Stimulated activated CD8-positive, alpha-beta memory T cell treated with anti-CD3 and anti-CD28 coated beads, Interleukin-7, amount 100 ng/mL, for 24 hours (primary cell): ENCODE results near the gene TIMM23.
"Not testable (repeated sequence)": the region's sequence is repeated elsewhere in the genome, so short reads cannot be mapped to it uniquely, and the experiment has no call there.

Experiments used
- DNase-seq: peaks from one replicate; pipeline ENCODE4 v3.0.0-alpha.2; 2020; ENCODE audit warnings: low read depth

The TIMM23 gene

DNA sequence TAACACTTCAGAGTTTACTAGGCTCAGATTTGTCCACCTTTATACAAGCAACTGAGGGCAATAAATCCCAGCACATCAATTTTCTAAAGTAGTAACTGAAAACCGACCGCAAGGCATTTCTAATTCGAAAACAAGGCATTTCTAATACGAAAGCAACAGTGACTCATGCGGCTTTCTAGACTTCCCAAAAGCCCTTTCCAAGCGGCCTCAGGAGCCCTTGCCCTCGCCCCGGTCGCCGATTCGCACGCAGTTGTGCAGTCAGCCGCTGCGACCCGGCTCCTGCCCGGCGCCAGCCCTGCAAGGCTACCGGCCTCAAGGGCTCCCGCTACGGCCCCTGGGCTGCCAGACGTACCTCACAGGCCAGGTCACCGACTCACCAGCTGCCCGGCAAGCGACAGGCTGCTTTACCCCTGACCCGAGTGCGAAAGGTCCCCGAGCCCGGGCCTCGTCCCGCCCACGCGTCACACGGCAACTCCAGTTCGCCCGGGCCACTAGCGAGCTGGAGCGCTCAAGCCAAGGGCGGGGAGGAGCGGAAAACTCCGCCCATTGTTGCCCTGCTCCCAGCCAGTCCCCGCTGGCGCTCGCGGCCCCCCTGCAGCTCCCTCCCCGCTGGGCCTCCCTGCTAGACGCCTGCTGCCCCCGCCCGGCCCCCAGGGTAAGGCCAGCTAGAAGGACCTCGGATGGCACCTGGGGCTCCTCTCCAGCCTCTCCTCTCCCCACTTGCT is 50.9 kb downstream of the TIMM23 start:
- DNase-seq = peak; percentile 56

DNA sequence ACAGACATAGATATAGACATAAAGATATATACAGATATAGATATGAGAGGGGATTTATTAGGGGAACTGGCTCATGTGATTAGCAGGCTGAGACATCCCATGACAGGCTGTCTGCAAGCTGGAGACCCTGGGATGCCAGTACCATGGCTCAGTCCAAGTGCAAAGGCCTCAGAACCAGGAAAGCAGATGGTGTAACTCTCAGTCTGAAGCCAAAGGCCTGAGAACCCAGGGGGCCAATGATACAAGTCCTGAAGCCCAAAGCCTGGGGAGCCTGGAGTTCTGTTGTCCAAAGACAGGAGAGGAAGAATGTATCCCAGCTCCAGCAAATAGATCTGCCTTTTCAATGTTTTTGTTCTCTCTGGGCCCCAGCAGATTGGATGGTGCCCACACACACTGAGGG is 52.7 kb downstream of the TIMM23 start:
- no peak for DNase-seq

DNA sequence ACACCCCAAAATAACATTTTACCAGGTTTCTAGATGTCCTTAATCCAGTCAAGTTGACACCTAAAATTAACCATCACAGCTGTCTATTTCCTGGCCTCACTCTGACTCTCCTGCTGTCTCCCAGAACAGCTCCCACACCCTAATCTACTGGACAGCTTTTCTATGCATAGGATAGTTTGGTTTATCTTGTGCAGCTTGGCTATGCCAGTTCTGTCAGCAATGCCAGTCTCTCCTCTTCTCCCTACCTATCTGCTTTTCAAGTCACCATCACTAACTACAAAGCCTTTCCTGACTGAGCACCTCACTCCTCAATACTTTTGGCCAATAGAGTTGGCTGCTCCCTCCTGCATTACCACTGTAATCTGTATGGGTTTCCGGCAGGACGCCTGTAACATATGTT is 53.1 kb downstream of the TIMM23 start:
- DNase-seq = no peak

DNA sequence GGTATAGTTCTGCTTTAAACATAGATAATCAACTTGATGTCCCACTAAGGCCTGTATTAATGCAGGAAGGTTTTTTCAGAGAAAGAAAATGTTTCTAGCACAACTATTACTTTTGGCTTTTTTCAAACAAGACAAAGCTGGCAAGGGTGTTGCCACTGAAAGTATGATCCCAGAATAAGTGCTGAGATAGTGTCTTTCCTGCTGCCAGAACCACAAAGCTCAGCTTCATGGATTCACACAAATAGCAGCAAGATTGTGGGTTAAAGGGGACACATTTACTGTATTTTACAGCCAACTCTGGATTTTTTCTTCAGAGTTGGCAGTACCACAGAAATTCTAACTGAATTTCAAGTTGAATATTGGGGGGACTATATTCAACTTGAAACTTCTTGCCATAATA is 53.8 kb downstream of the TIMM23 start:
- DNase-seq = no peak

DNA sequence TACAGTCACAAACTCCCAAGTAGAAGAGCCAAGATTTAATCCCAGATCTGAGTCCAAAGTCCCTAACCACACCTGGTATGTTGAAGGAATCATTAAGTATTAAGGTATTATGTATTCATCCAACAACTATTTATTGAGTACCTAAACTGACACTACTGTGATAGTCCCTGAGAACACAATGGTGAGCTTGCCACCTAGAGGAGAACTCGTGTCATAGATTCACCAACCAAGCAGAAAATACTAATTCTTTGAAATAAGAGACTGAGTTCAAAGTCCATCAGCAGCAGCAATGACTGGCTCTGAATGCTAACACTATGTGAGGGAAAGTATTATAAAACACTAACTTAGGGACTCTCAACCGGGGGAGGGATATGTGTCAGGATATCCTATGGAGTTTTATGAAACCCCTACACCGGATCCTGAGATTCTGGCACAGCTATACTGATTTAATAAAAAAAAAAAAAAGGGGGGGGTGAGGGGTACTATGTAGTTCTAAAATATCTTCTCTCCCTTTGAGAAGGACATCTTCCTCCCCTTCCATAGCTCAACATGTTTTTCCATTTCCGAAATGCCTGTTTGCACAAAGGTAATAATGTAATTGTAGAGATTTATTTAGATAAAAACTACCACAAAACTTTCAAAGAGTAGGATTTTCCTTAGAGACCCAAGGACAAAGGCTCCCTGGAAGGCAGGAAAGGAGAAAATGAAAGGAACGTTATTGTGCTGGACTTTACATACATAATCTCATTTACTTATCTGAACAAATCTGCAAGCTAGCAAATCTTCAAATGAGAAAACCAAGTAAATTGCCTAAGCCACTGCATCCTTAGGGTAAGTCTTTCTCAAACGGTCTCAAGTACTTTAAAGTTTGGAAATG is 56.5 kb downstream of the TIMM23 start:
- no peak for DNase-seq

DNA sequence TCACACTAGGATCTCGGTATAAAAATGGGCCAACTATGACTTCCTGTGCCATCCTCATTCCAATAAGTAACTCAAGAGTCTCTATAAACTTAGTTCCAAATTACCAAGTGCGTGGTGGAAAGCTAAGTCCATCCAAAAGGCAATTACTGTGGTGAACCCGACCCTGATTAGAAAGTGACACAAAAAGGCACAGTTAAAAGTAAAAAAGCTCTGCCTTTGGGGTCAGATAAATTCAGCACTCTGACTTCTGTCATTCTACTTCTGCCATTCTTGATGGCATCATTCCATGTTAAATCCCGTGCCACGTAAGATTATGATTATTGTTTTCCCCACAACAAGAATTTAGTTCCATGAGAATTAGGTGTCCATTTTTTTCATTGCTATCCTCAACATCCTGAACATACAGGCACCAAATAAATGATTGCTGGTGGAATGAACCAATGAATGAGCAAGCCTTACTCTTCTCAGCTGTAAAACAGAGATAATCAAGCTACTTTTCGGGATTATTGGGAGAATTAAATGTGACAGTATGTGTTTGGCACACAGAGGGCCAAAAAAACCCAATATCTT is 57.3 kb downstream of the TIMM23 start:
- DNase-seq = no peak

DNA sequence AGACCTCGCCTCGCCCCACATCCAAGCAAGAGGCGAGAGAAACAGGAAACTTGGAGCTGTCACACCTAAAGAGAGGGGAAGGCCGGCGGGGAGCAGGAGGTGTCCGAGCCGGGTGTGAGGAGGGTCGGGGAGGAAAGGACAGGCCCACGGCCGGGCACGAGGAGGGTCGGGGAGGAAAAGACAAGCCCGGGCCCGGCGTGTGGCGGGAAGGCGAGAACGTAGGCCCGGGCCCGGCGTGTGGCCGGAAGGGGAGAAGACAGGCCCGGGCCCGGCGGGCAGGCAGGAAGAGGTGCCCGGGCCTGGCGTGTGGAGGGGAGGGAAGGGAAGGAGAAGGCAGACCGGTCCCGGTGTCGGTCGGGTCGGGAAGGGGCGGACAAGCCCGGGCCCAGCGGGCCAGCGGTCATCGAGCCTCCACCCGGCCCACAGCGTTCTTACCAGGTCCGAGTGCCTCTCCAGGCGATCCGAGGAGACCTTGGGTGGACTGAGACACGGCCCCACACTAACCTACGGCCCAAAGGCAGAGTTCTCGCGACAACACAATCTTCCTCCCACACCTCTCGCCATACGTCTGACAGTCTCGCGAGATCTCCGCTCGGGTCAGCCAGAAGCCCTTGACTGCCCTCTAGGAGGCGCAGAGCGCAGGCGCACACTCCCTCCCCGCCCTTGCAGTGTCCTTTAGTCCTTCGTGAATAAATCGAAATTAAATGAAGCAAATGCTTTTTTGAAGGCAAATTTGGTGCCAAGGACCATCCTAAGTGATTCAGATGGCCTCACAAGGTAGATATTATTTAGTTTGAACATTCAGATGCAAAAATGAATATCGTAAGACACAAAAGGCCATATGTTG is 58.0 kb downstream of the TIMM23 start, which contains the start of gene NCOA4:
TSS of gene NCOA4 (minus strand) at position 533 of the 847 bp plus-strand sequence. CDS start 13,943 bp downstream, outside the sequence.
- DNase-seq = peak; percentile 86

DNA sequence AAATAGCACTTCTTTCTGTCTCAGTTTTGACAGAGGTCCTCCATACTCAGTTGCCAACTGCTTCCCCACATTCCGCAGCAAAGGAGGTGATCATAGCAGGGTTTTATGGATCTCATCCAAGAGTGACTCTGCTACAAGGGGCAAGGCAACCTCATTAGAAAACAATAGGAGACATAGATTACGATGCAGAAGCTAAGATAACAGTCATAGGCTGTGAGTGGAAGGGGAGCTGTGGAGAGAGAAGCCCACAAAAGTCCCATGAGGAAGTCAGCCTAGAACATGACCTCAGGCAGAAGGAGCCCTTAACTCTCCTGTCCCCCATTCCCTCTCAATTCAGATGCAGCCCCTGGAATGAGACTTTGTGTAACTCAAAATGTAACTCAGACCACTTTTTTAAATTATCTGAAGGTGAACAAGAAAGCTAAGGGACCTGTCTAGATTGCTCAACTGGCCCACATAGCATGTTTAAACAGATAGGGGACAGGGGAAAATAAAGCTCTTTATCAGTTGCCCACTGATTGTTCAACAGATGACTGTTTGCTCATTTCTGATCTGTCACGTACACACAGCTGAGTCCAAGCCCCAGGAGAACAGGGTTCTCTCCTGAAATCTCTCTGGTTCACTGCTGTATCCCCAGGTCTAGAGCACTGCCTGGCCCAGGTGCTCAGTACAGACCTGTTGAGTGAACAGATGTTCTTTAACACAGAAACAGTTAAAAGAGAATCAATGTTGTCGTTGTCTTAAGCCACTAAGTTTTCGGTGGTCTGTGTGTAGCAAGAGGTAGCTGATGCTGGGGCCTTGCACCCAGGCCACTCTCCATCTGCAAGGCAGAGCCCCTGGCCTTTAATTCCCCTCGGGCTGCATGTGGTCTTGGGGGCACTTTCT is 59.6 kb downstream of the TIMM23 start:
- no peak for DNase-seq

DNA sequence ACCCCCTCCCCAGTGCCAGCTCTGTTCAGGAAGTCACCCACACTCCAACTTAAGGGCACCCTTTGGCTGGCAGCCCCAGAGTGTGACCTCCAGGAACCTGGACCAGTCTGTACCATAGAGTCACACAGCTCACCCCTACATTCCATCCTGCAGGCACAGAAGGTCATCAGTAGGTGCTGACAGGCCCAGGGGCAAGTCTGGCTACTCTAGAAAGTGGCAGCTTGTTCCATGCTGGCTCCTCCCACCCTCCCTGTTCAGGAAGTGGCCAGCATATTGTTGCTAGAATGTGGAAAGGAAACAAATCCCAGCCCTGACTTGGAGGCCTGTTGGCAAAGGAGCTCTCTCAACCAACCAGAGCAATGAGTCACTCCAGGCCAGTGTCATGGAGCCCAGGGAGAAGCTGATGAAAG is 61.3 kb downstream of the TIMM23 start:
- no peak for DNase-seq

DNA sequence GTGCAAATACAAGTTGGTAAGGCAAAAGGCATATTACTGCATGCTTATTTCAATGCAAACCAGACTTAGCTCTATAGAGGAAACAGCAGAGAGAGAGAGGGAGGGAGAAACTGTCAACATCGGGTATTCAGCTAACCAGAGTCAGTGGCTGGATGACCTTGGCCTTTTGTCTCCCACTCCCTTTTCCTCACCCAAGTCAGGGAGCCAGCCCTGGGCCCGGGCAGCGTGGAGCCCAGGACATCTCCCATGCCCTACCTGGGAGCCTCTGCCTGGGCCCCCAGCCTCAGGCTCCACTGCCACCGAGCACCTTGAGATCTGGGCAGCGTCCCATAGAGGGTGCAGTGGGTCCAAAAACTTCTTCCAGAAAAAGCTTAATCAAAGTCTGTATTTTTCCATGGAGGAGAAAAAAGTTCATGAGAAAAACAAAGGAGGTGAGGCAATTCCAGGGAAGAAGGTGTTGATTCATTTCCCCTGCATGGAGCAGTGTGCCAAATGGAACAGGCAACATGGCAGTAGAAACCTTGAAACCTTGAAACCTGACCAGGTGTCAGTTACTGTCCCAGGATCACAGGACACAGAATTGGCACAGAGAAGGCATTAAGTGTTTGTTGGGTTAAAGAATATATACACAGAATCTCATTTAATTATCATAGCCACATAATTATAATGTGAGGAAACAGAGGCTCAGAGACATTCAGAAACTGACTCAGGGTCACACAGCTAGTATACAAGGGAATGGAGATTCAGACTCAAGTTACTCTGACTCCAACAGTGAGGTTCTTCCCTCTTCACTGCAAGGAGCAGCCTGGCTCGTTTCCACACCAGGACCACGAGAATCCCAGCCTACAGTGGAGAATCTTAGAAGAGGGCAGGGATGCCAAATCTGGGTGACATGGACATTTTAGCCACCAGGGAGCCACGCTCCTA is 63.9 kb downstream of the TIMM23 start:
- no peak for DNase-seq

DNA sequence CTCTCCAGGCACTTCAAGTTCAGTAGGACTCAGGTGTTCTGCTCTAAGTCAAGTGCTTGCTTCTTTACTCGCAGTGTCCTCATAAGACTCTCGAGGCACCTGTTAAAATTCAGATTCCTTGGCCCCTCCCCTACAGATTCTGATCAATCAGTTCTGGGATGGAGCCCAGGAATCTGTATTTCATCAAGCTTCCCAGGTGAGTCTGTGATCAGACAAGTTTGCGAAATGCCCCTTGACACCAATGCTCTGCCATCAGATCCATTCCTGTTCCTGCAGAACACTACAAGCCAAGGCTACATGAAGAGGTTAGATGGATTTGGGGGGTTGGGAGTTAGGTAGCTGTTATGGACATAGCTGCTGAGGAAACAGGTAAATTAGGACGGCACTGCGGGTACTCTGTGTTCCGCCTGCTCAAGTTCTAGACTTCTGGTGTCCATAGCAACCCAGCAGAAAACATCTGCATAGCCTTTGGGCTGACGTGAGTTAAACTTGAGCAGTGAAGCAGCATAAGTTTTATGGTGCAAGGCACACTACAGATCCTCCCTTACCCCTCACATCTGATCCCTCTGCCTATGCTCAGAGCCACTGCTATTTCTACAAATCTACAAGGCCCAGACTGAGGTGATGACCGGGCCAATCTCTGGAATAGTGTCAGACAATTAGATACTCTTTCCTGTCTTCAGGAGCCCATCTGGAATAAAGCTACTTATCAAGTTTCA is 65.0 kb downstream of the TIMM23 start:
- DNase-seq = no peak

DNA sequence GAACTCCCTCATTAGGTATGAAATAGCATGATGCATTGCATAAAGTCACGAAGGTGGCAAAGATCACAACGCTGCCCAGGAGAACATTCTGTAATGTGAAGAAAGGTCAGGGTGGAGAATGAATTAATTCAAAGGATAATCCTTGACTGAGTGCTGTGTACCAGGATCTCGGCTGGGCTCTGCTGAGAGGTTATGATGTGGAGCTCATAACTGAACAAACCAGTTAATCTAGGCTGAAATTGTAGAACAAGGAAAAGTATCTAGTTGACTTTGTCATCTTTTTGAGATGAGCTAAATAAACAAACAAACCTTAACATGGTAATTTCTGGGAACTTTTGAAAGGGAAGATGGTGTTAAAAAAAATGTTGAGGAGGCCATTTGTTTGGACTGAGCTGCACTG is 67.7 kb downstream of the TIMM23 start:
- DNase-seq = no peak

DNA sequence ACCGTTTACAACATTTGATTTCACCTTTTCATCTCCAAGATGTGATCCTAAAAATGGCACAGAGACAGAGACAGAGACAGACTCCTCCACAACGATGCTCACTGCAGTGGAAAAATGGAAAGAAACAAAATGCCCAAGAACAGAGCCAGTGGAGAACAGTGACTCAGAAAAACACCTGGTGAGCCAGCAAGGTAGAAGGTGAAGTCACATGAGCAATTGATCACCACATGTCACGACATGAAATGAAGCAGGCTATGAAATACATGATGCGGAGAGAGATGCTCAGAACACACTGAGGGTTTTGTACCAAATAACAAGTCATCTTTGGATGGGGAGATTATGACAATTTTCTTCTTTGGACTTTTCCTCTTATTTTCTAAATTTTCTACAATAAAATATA is 70.2 kb downstream of the TIMM23 start:
- no peak for DNase-seq

DNA sequence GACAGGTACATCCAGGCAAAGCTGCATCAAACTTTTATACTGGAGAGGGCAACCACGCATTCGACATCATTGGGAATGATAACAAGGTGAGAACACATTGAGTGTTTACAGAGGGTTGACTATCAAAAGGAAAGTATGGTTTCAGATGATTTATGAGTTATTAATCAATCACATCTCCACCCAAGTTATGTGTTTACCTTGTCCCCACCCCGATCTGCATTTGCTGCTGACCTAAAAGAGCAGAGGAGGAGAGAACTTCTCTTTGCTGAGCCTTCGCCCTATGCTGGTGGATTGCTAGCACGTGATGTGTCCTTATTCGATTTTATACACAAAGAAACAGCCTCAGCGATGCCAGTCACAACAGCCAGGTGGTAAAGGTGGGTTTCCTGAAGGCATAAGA is 74.0 kb downstream of the TIMM23 start, which contains the start of gene MSMB:
TSS of gene MSMB (minus strand) at position 9 of the 400 bp plus-strand sequence. CDS start 32 bp downstream, outside the sequence.
- no peak for DNase-seq

DNA sequence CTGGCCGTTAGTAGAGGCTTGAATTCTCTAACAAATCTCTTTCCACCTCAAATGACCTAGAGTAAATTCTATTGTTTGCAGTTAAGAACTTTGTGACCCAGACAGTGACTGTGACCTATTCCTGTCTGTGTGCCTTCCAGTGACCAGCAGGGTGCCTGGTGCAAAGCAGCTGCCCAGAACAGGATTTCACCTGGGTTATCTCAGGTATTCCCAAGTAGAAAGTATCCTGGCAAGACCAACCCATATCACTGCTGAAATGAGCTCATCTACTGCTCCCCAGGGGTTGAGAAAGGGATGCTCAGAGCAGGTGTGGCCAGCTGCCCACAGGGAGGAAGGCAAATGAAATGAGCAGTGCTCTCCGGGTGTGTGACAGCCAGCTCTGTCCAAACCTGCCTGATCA is 75.9 kb downstream of the TIMM23 start:
- DNase-seq = no peak

DNA sequence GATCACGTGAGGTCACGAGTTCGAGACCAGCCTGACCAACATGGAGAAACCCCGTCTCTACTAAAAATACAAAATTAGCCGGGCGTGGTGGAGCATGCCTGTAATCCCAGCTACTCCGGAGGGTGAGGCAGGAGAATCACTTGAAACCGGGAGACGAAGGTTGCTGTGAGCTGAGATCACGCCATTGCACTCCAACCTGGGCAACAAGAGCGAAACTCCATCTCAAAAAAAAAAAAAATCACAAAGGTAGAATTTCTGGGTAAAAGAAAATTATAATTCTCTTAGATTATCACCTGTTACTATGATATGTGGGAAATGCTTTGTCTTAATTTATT is 77.2 kb downstream of the TIMM23 start:
- DNase-seq = not testable (repeated sequence)

DNA sequence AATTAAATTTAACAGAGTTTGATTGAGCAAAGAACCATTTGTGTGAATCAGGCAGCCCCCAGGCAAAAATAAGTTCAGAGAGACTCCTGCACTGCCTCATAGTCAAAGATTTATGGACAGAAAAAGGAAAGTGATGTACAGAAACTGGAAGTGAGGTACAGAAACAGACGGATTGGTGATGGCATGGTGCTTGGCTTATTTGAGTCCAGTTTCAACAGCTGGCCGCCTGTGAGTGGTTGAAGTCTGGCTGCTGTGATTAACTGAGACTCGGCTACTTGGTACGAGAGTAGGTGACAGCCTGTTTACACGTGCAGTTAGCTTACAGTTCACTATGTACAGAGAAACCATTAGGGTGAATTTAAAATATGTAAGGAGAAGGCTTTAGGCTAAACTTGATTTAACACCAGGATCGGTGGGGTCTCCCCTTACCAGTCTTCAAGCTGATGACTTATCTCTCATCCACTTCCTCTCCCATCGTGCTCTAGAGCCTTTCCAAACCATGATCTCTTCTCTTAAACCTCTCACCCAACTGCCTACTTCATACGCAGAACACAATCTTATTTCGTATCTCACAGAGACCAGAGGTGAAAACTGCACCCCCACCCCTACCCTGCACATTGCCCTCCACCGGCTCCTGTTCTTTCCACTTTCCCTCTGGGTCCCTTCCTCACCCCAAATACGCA is 78.8 kb downstream of the TIMM23 start:
- DNase-seq = no peak

DNA sequence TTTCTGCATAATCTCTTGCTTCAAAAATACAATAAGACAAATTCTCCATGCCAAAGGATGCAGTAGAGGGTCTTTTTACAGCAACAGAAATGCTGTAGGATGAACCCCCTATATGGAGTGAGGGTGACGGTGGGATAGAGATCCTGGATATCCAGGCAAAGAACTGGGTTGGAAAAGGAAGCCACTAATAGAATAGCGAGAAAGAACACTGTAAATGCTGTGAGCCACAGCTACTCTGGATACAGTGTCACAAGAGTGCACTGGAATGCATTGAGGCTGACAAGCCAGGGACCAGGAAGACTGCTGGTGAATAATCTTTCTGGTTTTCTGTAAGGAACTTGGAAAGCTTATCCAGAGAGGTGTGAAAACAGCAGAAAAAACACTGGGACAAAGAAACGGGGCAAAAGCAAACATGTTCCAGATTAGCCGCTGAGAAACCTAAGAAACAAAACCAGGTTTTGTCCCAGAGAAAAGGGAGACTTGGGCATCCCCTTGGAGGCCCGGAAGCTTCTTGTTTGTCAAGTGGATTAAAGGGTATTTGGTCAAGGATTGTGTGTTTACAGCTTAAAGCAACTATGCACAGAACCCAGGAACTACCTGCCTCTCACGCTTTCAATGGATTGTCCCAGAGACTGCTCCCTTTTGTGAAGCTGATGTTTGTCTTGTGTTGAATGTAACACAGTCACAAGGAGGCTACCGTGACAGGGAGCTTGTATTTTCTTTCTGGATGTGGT is 79.9 kb downstream of the TIMM23 start:
- no peak for DNase-seq
